Vagina (tissue), 2 donors: Measurements from ENCODE around the gene PRKAG2.

ENCODE experiments used
- CTCF ChIP-seq, 3 experiments: fragments of 450-650 bp in 2 of 3; fragments of 200-600 bp in 1 of 3; sonication (generic) in 1 of 3; IDR thresholded peaks; one replicate each; pipeline ENCODE4 v1.5.1; 2017 to 2019; ENCODE audit warnings: antibody characterized with exemption in 3 of 3, mild to moderate bottlenecking in 2 of 3, moderate library complexity in 2 of 3
- POLR2A ChIP-seq, 2 donors: fragments of 450-650 bp; IDR thresholded peaks; one replicate each; pipeline ENCODE4 v1.6.1; 2017; ENCODE audit warnings: antibody characterized with exemption in 2 of 2, mild to moderate bottlenecking in 2 of 2, moderate library complexity in 2 of 2

- no peak for TF ChIP-seq CTCF (IDR thresholded peaks at IDR 0.05)
- TF ChIP-seq POLR2A (IDR thresholded peaks at IDR 0.05): no peak
Measured at GRCh38 chr7:151712810-151713125, 164.1 kb downstream of the PRKAG2 start.
